ENCODE results near the gene PDE4D.

Gene PDE4D

GRCh38 chr5:59698207-59699178, 195.0 kb downstream of the PDE4D start:
- no peak for DNase-seq (ENCODE audit: low read depth in 1 of 2, low spot score in 1 of 2)
- Histone ChIP-seq H3K27me3 (ENCODE audit: insufficient read depth, poor library complexity, severe bottlenecking) (no peaks in the 10 kb centered on the region), H3K27ac (replicated peaks) (no peak overlapping the region), H3K4me3 (replicated peaks; ENCODE audit: insufficient read depth, low read length) (no peak overlapping the region)
- TF ChIP-seq REST (IDR thresholded peaks at IDR 0.05; ENCODE audit: insufficient replicate concordance, low read depth) (no peak), GABPA (IDR thresholded peaks at IDR 0.05; ENCODE audit: low read depth) (no peak), CTCF (IDR thresholded peaks at IDR 0.05; ENCODE audit: insufficient read depth, low read length) (no peak), SPI1 (IDR thresholded peaks at IDR 0.05; ENCODE audit: borderline replicate concordance, low read depth) (no peak), POLR2AphosphoS5 (IDR thresholded peaks at IDR 0.05; ENCODE audit: low read depth) (no peak)

GRCh38 chr5:59694411-59694810, 199.1 kb downstream of the PDE4D start:
- TF ChIP-seq CTCF (IDR thresholded peaks at IDR 0.05; ENCODE audit: insufficient read depth, low read length) (no peak), POLR2AphosphoS5 (IDR thresholded peaks at IDR 0.05; ENCODE audit: low read depth) (no peak), GABPA (IDR thresholded peaks at IDR 0.05; ENCODE audit: low read depth) (no peak), SPI1 (IDR thresholded peaks at IDR 0.05; ENCODE audit: borderline replicate concordance, low read depth) (no peak), REST (IDR thresholded peaks at IDR 0.05; ENCODE audit: insufficient replicate concordance, low read depth) (no peak)
- Histone ChIP-seq H3K4me3 (replicated peaks; ENCODE audit: insufficient read depth, low read length) (no peak overlapping the region), H3K27me3 (ENCODE audit: insufficient read depth, poor library complexity, severe bottlenecking) (no peaks in the 10 kb centered on the region), H3K27ac (replicated peaks) (no peak overlapping the region)
- no peak for DNase-seq (ENCODE audit: low read depth in 1 of 2, low spot score in 1 of 2)

GRCh38 chr5:59693492-59694309, 199.8 kb downstream of the PDE4D start:
- DNase-seq (ENCODE audit: low read depth in 1 of 2, low spot score in 1 of 2), result no peak
- Histone ChIP-seq H3K27me3 (ENCODE audit: insufficient read depth, poor library complexity, severe bottlenecking) (no peaks in the 10 kb centered on the region), H3K27ac (replicated peaks) (no peak overlapping the region), H3K4me3 (replicated peaks; ENCODE audit: insufficient read depth, low read length) (no peak overlapping the region)
- TF ChIP-seq SPI1 (IDR thresholded peaks at IDR 0.05; ENCODE audit: borderline replicate concordance, low read depth), result no peak
- TF ChIP-seq POLR2AphosphoS5 (IDR thresholded peaks at IDR 0.05; ENCODE audit: low read depth), result no peak
- no peak for TF ChIP-seq CTCF (IDR thresholded peaks at IDR 0.05; ENCODE audit: insufficient read depth, low read length)
- no peak for TF ChIP-seq REST (IDR thresholded peaks at IDR 0.05; ENCODE audit: insufficient replicate concordance, low read depth)
- no peak for TF ChIP-seq GABPA (IDR thresholded peaks at IDR 0.05; ENCODE audit: low read depth)
